Measurements from ENCODE around the gene PCYT2. TPM values are rescaled to one million over a fixed set of nuclear protein-coding genes. Genes with fewer than 3 reads are reported as not detected.

Gene PCYT2
- polyA plus RNA-seq, 1 experiment = 44.2 TPM

DNA sequence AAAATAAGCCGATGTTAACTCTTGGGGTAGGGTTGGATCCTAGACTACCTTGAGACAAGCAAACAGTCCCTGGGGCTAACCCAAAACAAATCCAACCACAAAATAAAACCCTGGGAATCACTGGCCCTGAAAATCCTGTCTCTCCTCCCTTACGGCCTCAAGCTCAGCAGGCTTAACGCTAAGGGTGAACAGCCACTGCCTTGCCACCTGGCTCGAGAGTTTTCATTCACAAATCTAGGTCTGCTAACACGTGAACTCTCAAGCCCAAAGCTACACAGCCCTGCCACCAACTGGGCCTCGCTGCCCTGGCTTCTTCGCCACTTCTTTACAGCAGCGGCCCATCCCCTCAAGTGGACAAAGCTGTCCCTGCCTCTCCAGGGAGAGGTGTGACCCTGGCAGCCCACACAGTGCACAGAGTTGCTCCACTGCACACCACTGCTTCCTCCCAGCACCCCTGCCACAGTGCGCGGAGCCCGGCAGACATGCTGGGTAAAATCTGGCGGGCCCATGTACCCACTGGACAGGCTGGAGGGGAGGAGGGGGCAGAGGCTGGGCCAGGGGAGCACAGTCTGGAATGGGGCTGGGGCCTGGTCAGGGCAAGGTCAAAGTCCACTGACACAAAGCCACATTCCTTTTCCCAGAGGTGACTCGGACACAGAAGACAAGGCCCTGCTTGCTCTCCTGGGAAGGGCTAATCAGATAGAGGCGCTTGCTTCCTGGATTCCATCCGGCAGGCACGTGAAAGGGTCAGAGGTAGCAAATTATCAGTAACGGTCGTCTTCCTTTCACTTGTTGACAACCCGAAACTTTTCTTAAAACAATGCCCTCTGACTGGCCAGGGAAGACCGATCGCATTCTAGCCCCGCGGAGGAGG, 996 bp downstream of the PCYT2 start:
- DNase-seq (ENCODE audit: low read depth) = no peak
- peak overlapping the region; percentile 78 for H3K4me3 ChIP-seq (ENCODE audit: low read depth, low read length)
- no peaks in the 10 kb centered on the region for H3K27me3 ChIP-seq (ENCODE audit: control insufficient read depth, insufficient read depth, low read length)
- CTCF ChIA-PET = no interaction called here
- TF ChIP-seq, protein P1, sequence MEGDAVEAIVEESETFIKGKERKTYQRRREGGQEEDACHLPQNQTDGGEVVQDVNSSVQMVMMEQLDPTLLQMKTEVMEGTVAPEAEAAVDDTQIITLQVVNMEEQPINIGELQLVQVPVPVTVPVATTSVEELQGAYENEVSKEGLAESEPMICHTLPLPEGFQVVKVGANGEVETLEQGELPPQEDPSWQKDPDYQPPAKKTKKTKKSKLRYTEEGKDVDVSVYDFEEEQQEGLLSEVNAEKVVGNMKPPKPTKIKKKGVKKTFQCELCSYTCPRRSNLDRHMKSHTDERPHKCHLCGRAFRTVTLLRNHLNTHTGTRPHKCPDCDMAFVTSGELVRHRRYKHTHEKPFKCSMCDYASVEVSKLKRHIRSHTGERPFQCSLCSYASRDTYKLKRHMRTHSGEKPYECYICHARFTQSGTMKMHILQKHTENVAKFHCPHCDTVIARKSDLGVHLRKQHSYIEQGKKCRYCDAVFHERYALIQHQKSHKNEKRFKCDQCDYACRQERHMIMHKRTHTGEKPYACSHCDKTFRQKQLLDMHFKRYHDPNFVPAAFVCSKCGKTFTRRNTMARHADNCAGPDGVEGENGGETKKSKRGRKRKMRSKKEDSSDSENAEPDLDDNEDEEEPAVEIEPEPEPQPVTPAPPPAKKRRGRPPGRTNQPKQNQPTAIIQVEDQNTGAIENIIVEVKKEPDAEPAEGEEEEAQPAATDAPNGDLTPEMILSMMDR (IDR thresholded peaks at IDR 0.05; ENCODE audit: insufficient read depth, low read depth, low read length) = no peak
- POLR2A ChIA-PET = no interaction called here
- peaks cover 37% of the 10 kb centered on the region for H3K36me3 ChIP-seq (ENCODE audit: control insufficient read depth, insufficient read depth, low read length)

- Histone ChIP-seq H3K36me3 (ENCODE audit: control insufficient read depth, insufficient read depth, low read length) (peaks cover 29% of the 10 kb centered on the region), H3K27me3 (ENCODE audit: control insufficient read depth, insufficient read depth, low read length) (no peaks in the 10 kb centered on the region), H3K4me3 (ENCODE audit: low read depth, low read length) (no peak overlapping the region)
- TF ChIP-seq, protein P1 (IDR thresholded peaks at IDR 0.05; ENCODE audit: insufficient read depth, low read depth, low read length) = no peak
- ChIA-PET POLR2A (no interaction called here), CTCF (interaction anchor here (0.8 kb wide), 1 partner anchor 16 kb away, joined by 3 read pairs; no protein-coding TSS in a partner anchor)
- no peak for DNase-seq (ENCODE audit: low read depth)
These were observed 2.0 kb downstream of the PCYT2 start for GRCh38 chr17:81909231-81909630.

GRCh38 chr17:81908793-81909192, 2.4 kb downstream of the PCYT2 start:
- ChIA-PET CTCF (interaction anchor here (0.8 kb wide), 1 partner anchor 16 kb away, joined by 3 read pairs; no protein-coding TSS in a partner anchor), POLR2A (no interaction called here)
- H3K27me3 ChIP-seq (ENCODE audit: control insufficient read depth, insufficient read depth, low read length) = no peaks in the 10 kb centered on the region
- TF ChIP-seq, protein P1 (IDR thresholded peaks at IDR 0.05; ENCODE audit: insufficient read depth, low read depth, low read length) = no peak
- H3K4me3 ChIP-seq (ENCODE audit: low read depth, low read length) = no peak overlapping the region
- DNase-seq (ENCODE audit: low read depth) = no peak
- peaks cover 26% of the 10 kb centered on the region for H3K36me3 ChIP-seq (ENCODE audit: control insufficient read depth, insufficient read depth, low read length)

DNA sequence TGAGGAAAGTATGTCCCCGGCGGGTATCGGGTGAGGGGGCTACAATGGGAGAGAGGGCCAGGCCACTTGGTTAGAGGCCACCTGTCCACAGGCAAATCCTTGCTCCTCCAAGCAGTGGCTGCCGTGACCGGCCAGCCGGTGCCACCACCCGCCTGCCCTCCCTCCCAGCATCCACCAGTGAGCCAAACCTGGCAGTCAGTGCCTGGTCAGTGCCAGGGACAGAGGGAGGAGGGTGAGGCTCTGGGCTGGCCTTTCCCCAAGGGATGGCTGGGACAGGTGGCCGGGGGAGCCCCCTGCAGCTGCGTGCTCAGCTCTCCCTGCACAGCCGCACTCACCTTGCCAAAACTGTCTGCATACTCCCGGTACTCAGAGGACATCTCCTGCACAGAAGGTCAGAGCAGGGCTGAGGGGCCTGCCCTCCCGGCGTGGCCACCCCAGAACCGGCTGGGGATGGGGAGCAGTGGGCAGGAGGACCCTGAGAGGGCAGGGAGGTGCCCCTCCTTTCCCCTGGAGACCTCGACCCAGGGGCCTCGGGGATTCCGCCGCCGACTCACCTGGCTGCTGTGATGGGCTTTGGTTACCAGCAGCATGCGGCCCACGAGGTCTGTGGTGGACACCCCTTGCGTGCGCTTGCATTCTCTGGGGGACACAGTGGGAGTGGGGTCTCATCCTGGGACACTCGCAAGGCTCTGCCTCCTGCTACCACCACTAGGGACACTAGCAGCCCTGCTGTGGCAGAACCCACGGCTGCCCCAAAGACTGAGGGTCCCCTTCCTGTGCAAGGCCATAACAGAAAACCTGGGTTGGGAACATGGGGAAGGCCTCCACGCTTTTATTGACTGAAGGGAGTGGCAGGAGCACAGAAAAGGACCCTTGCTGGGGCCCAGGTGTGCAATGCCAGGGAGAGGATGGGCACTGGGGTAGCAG, 3.7 kb downstream of the PCYT2 start:
- Histone ChIP-seq H3K27me3 (ENCODE audit: control insufficient read depth, insufficient read depth, low read length) (no peaks in the 10 kb centered on the region), H3K4me3 (ENCODE audit: low read depth, low read length) (no peak overlapping the region), H3K36me3 (ENCODE audit: control insufficient read depth, insufficient read depth, low read length) (peaks cover 17% of the 10 kb centered on the region)
- POLR2A ChIA-PET = no interaction called here
- CTCF ChIA-PET = interaction anchor here (0.6 kb wide), 1 partner anchor 185 kb away, joined by 3 read pairs; no protein-coding TSS in a partner anchor
- TF ChIP-seq, protein P1 (IDR thresholded peaks at IDR 0.05; ENCODE audit: insufficient read depth, low read depth, low read length) = no peak
- DNase-seq (ENCODE audit: low read depth) = no peak

All from BJ (cell line).